HEK293T (cell line): ENCODE measurements around the gene C22orf31.

ENCODE experiments used
- FOXA1 ChIP-seq: fragments of 450-650 bp; IDR thresholded peaks from 2 replicates; pipeline ENCODE4 v1.6.1; 2016; ENCODE audit warnings: mild to moderate bottlenecking
- FOXK2 ChIP-seq: fragments of 450-650 bp; IDR thresholded peaks from 2 replicates; pipeline ENCODE4 v1.6.1; 2016; ENCODE audit warnings: mild to moderate bottlenecking
- SP1 ChIP-seq: fragments of 450-650 bp; IDR thresholded peaks from 2 replicates; pipeline ENCODE4 v1.6.1; 2017
- ZNF384 ChIP-seq: fragments of 450-650 bp; IDR thresholded peaks from 2 replicates; pipeline ENCODE4 v1.6.1; 2016

DNA sequence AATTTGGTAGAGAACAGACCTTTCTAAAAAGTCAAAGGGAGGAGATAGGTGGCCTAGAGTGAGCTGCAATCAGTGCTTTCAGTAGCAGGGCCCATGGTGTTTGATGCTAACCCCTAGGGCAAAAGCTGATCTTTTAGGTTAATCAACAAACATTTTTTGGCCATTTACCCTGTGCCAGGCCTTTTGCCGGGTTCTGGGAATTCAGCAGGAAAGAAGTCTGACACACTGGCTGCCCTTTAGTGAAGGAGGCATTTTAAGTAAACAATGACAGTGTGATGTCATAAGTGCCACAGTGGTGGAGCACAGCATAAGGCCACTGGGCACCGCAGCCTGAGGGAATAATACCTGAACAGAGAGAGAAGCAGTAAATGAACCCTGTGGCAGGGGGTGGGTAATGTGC, 29.0 kb downstream of the C22orf31 start:
- TF ChIP-seq SP1: no peak
- no peak for TF ChIP-seq FOXK2
- TF ChIP-seq FOXA1: no peak
- no peak for TF ChIP-seq ZNF384
